Measurements from ENCODE around the gene FXYD5.

DNA sequence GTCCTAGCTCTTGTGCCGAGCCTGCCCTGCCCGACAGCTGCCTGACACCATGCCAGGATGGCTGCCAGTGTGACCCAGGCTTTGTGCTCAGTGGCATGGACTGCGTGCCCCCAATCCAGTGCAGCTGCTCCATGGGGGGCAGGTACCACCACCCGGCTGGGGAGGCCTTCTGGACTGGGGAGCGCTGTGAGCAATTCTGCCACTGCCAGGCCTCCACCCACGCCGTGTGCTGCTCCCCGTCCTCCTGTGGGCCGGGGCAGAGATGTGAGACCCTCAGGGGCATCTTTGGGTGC lies 48.3 kb upstream of the FXYD5 start:
- TF ChIP-seq, protein P1, sequence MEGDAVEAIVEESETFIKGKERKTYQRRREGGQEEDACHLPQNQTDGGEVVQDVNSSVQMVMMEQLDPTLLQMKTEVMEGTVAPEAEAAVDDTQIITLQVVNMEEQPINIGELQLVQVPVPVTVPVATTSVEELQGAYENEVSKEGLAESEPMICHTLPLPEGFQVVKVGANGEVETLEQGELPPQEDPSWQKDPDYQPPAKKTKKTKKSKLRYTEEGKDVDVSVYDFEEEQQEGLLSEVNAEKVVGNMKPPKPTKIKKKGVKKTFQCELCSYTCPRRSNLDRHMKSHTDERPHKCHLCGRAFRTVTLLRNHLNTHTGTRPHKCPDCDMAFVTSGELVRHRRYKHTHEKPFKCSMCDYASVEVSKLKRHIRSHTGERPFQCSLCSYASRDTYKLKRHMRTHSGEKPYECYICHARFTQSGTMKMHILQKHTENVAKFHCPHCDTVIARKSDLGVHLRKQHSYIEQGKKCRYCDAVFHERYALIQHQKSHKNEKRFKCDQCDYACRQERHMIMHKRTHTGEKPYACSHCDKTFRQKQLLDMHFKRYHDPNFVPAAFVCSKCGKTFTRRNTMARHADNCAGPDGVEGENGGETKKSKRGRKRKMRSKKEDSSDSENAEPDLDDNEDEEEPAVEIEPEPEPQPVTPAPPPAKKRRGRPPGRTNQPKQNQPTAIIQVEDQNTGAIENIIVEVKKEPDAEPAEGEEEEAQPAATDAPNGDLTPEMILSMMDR (IDR thresholded peaks at IDR 0.05): no peak
- TF ChIP-seq POLR2A (IDR thresholded peaks at IDR 0.05): no peak
- no peak for TF ChIP-seq POLR2AphosphoS5 (IDR thresholded peaks at IDR 0.05)
